K562 (cell line): Measurements from ENCODE around the gene AP5Z1. TPM values are rescaled to one million over a fixed set of nuclear protein-coding genes. Genes with fewer than 3 reads are reported as not detected.

Experiments used
- ATAC-seq: fragments of 200-7000 bp; cut with Tn5 transposase; 3 replicates; pipeline ENCODE4 v1.9.1; 2020; ENCODE audit warnings: moderate library complexity
- BruUV-seq: library from RNA; stranded (reverse); fragments of 400-500 nt; replicated peaks from 2 replicates; lab custom pipeline; 2021; lab: Mats Ljungman, UMichigan
- CTCF ChIA-PET: fragments of 300-600 bp; formaldehyde crosslinking; extraction: SDS; loops from one replicate; lab custom pipeline; 2021; ENCODE audit warnings: low intra/inter-chr PET ratio; lab: Yijun Ruan, JAX
- POLR2A ChIA-PET: fragments of 300-600, 350-650 bp; sonication (Branson Sonifier 250); formaldehyde crosslinking; extraction: SDS; loops from one replicate; lab custom pipeline; 2021; ENCODE audit warnings: antibody characterized with exemption, inconsistent platforms; lab: Yijun Ruan, JAX
- DNase-seq, 4 experiments: peaks; one replicate each; pipeline versions ENCODE4 v3.0.0 to v3.0.0-alpha.2; 2011 to 2018; ENCODE audit warnings: low spot score in 3 of 4, mixed read lengths in 3 of 4; ENCODE audit errors: extremely low read depth in 1 of 4
- FAIRE-seq: peaks from 2 replicates; lab custom pipeline; 2011; peaks lifted over from hg19 to GRCh38; lab: Jason Lieb, UNC
- H2AFZ ChIP-seq: 2 replicates; pipeline ENCODE4 v1.6.0; 2011; ENCODE audit warnings: low read depth, low read length, control low read depth, inconsistent platforms
- H3K27ac ChIP-seq: fragments of 200-600 bp; 3 replicates; pipeline ENCODE4 v1.8.0; 2011; ENCODE audit warnings: low read depth, mild to moderate bottlenecking, control low read depth, inconsistent platforms, low read length, moderate library complexity, mixed read lengths; ENCODE audit errors: extremely low read depth
- H3K27me3 ChIP-seq, 2 experiments: fragments of 300-600 bp in 1 of 2; 2 replicates in 1 of 2; 3 replicates in 1 of 2; pipeline versions ENCODE4 v1.6.0 to v1.8.0; 2011; ENCODE audit warnings: inconsistent platforms in 2 of 2, low read length in 2 of 2, mild to moderate bottlenecking in 1 of 2, mixed read lengths in 1 of 2, moderate library complexity in 1 of 2; ENCODE audit not compliant: control insufficient read depth in 2 of 2, insufficient read depth in 2 of 2
- H3K36me3 ChIP-seq: fragments of 300-600 bp; 3 replicates; pipeline ENCODE4 v1.8.0; 2011; ENCODE audit warnings: mild to moderate bottlenecking, low read length, inconsistent platforms; ENCODE audit not compliant: control insufficient read depth, insufficient read depth
- H3K4me1 ChIP-seq, 2 experiments: fragments of 200-600 bp in 1 of 2; replicated peaks in 1 of 2; 2 replicates in 1 of 2; 3 replicates in 1 of 2; pipeline versions ENCODE4 v1.5.1 to v1.8.0; 2011; ENCODE audit warnings: inconsistent platforms in 2 of 2, low read length in 2 of 2, mild to moderate bottlenecking in 1 of 2, mixed read lengths in 1 of 2, moderate library complexity in 1 of 2; ENCODE audit not compliant: control insufficient read depth in 2 of 2, insufficient read depth in 2 of 2
- H3K4me2 ChIP-seq: 2 replicates; pipeline ENCODE4 v1.6.1; 2011; ENCODE audit warnings: low read length, control low read depth, inconsistent platforms, mixed read lengths; ENCODE audit not compliant: insufficient read depth
- H3K4me3 ChIP-seq: fragments of 200-600 bp; sonication (generic), shearing (Covaris generic); 2 replicates; pipeline ENCODE4 v1.5.1; 2016; ENCODE audit warnings: control low read depth, inconsistent platforms
- H3K79me2 ChIP-seq: fragments of 200-600 bp; 3 replicates; pipeline ENCODE4 v1.8.0; 2011; ENCODE audit warnings: low read length, inconsistent platforms; ENCODE audit not compliant: control insufficient read depth, insufficient read depth
- H3K9ac ChIP-seq, 2 experiments: 2 replicates each; pipeline versions ENCODE4 v1.6.0 to v1.6.1; 2011; ENCODE audit warnings: low read depth in 2 of 2, low read length in 2 of 2, control low read depth in 1 of 2, inconsistent platforms in 1 of 2, mild to moderate bottlenecking in 1 of 2, mixed read lengths in 1 of 2; ENCODE audit not compliant: insufficient read depth in 1 of 2
- H3K9me1 ChIP-seq: one replicate; pipeline ENCODE4 v1.6.0; 2011; ENCODE audit warnings: inconsistent platforms, mild to moderate bottlenecking, low read length, moderate library complexity; ENCODE audit not compliant: control insufficient read depth, insufficient read depth
- H3K9me3 ChIP-seq: replicated peaks from 2 replicates; pipeline ENCODE4 v1.5.1; 2011; ENCODE audit warnings: low read depth, low read length, inconsistent platforms; ENCODE audit not compliant: control insufficient read depth, insufficient read depth
- H4K20me1 ChIP-seq: replicated peaks from 2 replicates; pipeline ENCODE4 v1.6.1; 2011; ENCODE audit warnings: low read length, inconsistent platforms, mixed read lengths; ENCODE audit not compliant: control insufficient read depth, insufficient read depth
- ARID3B ChIP-seq: fragments of 250-450 bp; sonication (Bioruptor Pico); IDR thresholded peaks from 2 replicates; pipeline ENCODE4 v1.4.0; 2020; ENCODE audit warnings: borderline replicate concordance
- ATF4 ChIP-seq: fragments of 450-650 bp; formaldehyde crosslinking; IDR thresholded peaks from 2 replicates; pipeline ENCODE4 v1.4.0; 2022; ENCODE audit warnings: mild to moderate bottlenecking, moderate library complexity
- BHLHE40 ChIP-seq: IDR thresholded peaks from 2 replicates; pipeline ENCODE4 v1.6.1; 2011; ENCODE audit warnings: low read length, improper control_type of control experiment
- CBX5 ChIP-seq: IDR thresholded peaks from 2 replicates; pipeline ENCODE4 v1.6.1; 2014; ENCODE audit warnings: low read depth, borderline replicate concordance
- ERF ChIP-seq: fragments of 450-650 bp; formaldehyde crosslinking; IDR thresholded peaks from 2 replicates; pipeline ENCODE4 v1.4.0; 2020; ENCODE audit warnings: mild to moderate bottlenecking, mixed read lengths
- FOXM1 ChIP-seq, 2 experiments: fragments of 450-650 bp in 1 of 2; sonication (generic) in 1 of 2; formaldehyde crosslinking in 1 of 2; IDR thresholded peaks; 2 replicates each; pipeline versions ENCODE4 v1.6.1 to v1.9.0; 2017 to 2022; ENCODE audit warnings: low read depth in 2 of 2, mild to moderate bottlenecking in 2 of 2, missing genetic modification reagents in 1 of 2, moderate library complexity in 1 of 2
- HCFC1 ChIP-seq: IDR thresholded peaks from 2 replicates; pipeline ENCODE4 v1.6.1; 2012; ENCODE audit warnings: low read depth, low read length, improper control_type of control experiment
- MAFF ChIP-seq: IDR thresholded peaks from 2 replicates; pipeline ENCODE4 v1.6.1; 2012; ENCODE audit warnings: low read length, improper control_type of control experiment
- NEUROD1 ChIP-seq: fragments of 150-350 bp; IDR thresholded peaks from 2 replicates; pipeline ENCODE4 v1.6.1; 2014; ENCODE audit warnings: borderline replicate concordance, low read length, low read depth; ENCODE audit not compliant: partially characterized antibody
- RBM39 ChIP-seq: fragments of 200-400 bp; formaldehyde crosslinking; optimal IDR thresholded peaks from 2 replicates; pipeline ENCODE3; 2018; ENCODE audit warnings: low read depth, low read length
- SAP30 ChIP-seq: fragments of 200-600 bp; sonication (generic); IDR thresholded peaks from 2 replicates; pipeline ENCODE4 v1.6.1; 2012; ENCODE audit warnings: borderline replicate concordance, low read depth, mild to moderate bottlenecking, moderate library complexity, low read length, control low read depth, inconsistent platforms; ENCODE audit not compliant: insufficient read depth, poor library complexity, severe bottlenecking
- SRSF7 ChIP-seq: fragments of 200-400 bp; formaldehyde crosslinking; optimal IDR thresholded peaks from 2 replicates; pipeline ENCODE3; 2017; ENCODE audit warnings: mild to moderate bottlenecking, low read depth, low read length
- TCF15 ChIP-seq: fragments of 250-450 bp; sonication (Bioruptor Pico); IDR thresholded peaks from 2 replicates; pipeline ENCODE4 v1.8.0; 2022; ENCODE audit warnings: moderate library complexity, mild to moderate bottlenecking, inconsistent platforms
- THAP7 ChIP-seq: fragments of 250-450 bp; sonication (Bioruptor Pico); IDR thresholded peaks from 2 replicates; pipeline ENCODE4 v1.5.0; 2021
- TSHZ1 ChIP-seq: fragments of 250-450 bp; sonication (Bioruptor Pico); IDR thresholded peaks from 2 replicates; pipeline ENCODE4 v1.4.0; 2020; ENCODE audit warnings: mild to moderate bottlenecking, moderate library complexity
- ZNF232 ChIP-seq: sonication (generic); formaldehyde crosslinking; IDR thresholded peaks from 2 replicates; pipeline ENCODE4 v1.8.0; 2022; ENCODE audit warnings: mild to moderate bottlenecking, missing genetic modification reagents
- WGBS: fragments of 100-300 bp; shearing (Covaris generic); methylation state at CpG from one replicate; pipeline ENCODE4 v1.1.6; 2016; ENCODE audit warnings: low coverage, mixed read lengths; ENCODE audit not compliant: insufficient coverage; ENCODE audit errors: missing lambda C conversion rate; 5-methylcytosine and 5-hydroxymethylcytosine counted together
- in situ Hi-C: fragments of 300-500 bp; cut with MboI; formaldehyde crosslinking; loops from 4 replicates; pipeline ENCODE4 v1.15.0; 2018; ENCODE audit warnings: inconsistent platforms, mixed read lengths
- intact Hi-C: fragments of 100-400 bp; cut with micrococcal nuclease; formaldehyde crosslinking; loops from 2 replicates; pipeline ENCODE4 v1.14.2; 2022
- polyA plus RNA-seq, 8 experiments: library from polyadenylated mRNA; depleted of rRNA in 4 of 8; stranded (reverse) in 5 of 8; unstranded in 3 of 8; fragments of >200 nt; fragmentation: Nextera tagmentation in 2 of 8; fragmentation: Illumina TruSeq in 1 of 8; extraction: Ambion mirVana in 2 of 8; extraction: Trizol in 1 of 8; gene quantifications; 2 replicates each; pipeline versions ENCODE4 v1.2.1 to v1.2.3, GENCODE V29; 2011 to 2014; ENCODE audit warnings: inconsistent platforms in 1 of 8, missing spikeins in 1 of 8
- total RNA-seq, 7 experiments: library from RNA; depleted of rRNA in 6 of 7; stranded (reverse); fragments of >200 nt in 6 of 7; fragmentation: Illumina TruSeq in 2 of 7; extraction: Trizol in 2 of 7; gene quantifications; 2 replicates each; pipeline versions ENCODE4 v1.2.1 to v1.2.3, GENCODE V29; 2011 to 2021; ENCODE audit warnings: low replicate concordance in 1 of 7

The AP5Z1 gene
- total and polyA plus RNA-seq, 9 of the 15 experiments (the other 6 are each of a cell fraction or from before 2014, with no cell fraction given) = 0.06 to 31.1 (median 6.4) TPM

- BruUV-seq = no TSS peak
- Histone ChIP-seq H3K4me3 (no peak overlapping the region), H3K27ac (no peak overlapping the region), H3K9ac (no peak overlapping the region), H3K4me2 (no peak overlapping the region), H3K79me2 (no peaks in the 10 kb centered on the region), H3K36me3 (peaks cover 63% of the 10 kb centered on the region; the same call in 1 of the 3 replicates), H3K27me3 (no peaks in the 10 kb centered on the region), H4K20me1 (no peaks in the 10 kb centered on the region), H3K9me1 (no peaks in the 10 kb centered on the region), H3K4me1 (peaks cover 0 to 25% of the 10 kb centered on the region in 2 experiments; a peak in 2 of 5 replicates), H2AFZ (no peak overlapping the region), H3K9me3 (no peaks in the 10 kb centered on the region)
- FAIRE-seq = no peak
- no peak for ATAC-seq
- intact Hi-C loops (no loop called here), in situ Hi-C loops (no loop called here)
- ChIA-PET POLR2A (no interaction called here), CTCF (no interaction called here)
- no peak for DNase-seq
- 93% methylated on average over 13 of the region's 17 CpGs for WGBS
- TF ChIP-seq ERF (no peak), BHLHE40 (no peak), SRSF7 (no peak), HCFC1 (no peak), MAFF (no peak), ATF4 (no peak), SAP30 (no peak), TSHZ1 (no peak), ZNF232 (CRISPR knock-in tag) (no peak), ARID3B (no peak), THAP7 (CRISPR knock-in tag) (no peak), NEUROD1 (no peak), FOXM1 (IDR thresholded peaks at IDR 0.05; ENCODE audit: low read depth) (no peak), FOXM1 (CRISPR knock-in tag; IDR thresholded peaks at IDR 0.05; ENCODE audit: low read depth) (no peak), TCF15 (CRISPR knock-in tag) (no peak), CBX5 (no peak), RBM39 (no peak)
Observed at GRCh38 chr7:4786015-4786414, 10.6 kb downstream of the AP5Z1 start.
